ENCODE data around the gene ERG28. TPM values are rescaled to one million over a fixed set of nuclear protein-coding genes. Genes with fewer than 3 reads are reported as not detected.

Gene ERG28
- polyA plus RNA-seq, 10 donors: 10.4 to 18.1 (median 12.2) TPM

Other genes with a start within 250 kb of the ERG28 start
- gene JDP2, start 232.9 kb downstream of the ERG28 start, polyA plus RNA-seq (ENCODE audit: insufficient read length in 10 of 10): 10 to 100 TPM; 41.2 to 65.0 (median 46.5) TPM
- 1 to 10 TPM in 3 of 10 donors, under 1 TPM in 5, not detected in 2; 0.37 to 2.0 (median 0.69) TPM for gene BATF, start 138.4 kb downstream of the ERG28 start, polyA plus RNA-seq (ENCODE audit: insufficient read length in 10 of 10)
- gene FLVCR2, start 82.3 kb downstream of the ERG28 start, polyA plus RNA-seq (ENCODE audit: insufficient read length in 10 of 10): 10 to 100 TPM in 9 of 10 donors, 1 to 10 TPM in 1; 6.8 to 25.3 (median 13.0) TPM
- 10 to 100 TPM; 14.6 to 19.3 (median 18.4) TPM for gene TTLL5, start 370 bp upstream of the ERG28 start, polyA plus RNA-seq (ENCODE audit: insufficient read length in 10 of 10)

Measured in muscle of back (tissue), 10 donors.